K562 (cell line): ENCODE data around the gene RIC8B. TPM values are rescaled to one million over a fixed set of nuclear protein-coding genes. Genes with fewer than 3 reads are reported as not detected.

Source experiments
- BRD4 ChIP-seq: fragments of 200-600 bp; sonication (generic); IDR thresholded peaks from 2 replicates; pipeline ENCODE4 v1.6.1; 2017; ENCODE audit warnings: inconsistent platforms
- EHMT2 ChIP-seq: fragments of 450-650 bp; IDR thresholded peaks from 2 replicates; pipeline ENCODE4 v1.6.1; 2018; ENCODE audit warnings: antibody characterized with exemption
- FOSL1 ChIP-seq: fragments of 200-800 bp; sonication (Bioruptor generic); conservative IDR thresholded peaks from 2 replicates; pipeline ENCODE4 v1.6.1; 2016; ENCODE audit warnings: missing genetic modification characterization, missing compliant biosample characterization
- HEY1 ChIP-seq: fragments of 250-450 bp; sonication (Bioruptor Pico); IDR thresholded peaks from 2 replicates; pipeline ENCODE4 v1.5.0; 2020; ENCODE audit warnings: mild to moderate bottlenecking, moderate library complexity, borderline replicate concordance
- KDM2B ChIP-seq: fragments of 250-450 bp; sonication (Bioruptor Pico); IDR thresholded peaks from 2 replicates; pipeline ENCODE4 v1.8.0; 2021; ENCODE audit warnings: mild to moderate bottlenecking, moderate library complexity
- NONO ChIP-seq, 2 experiments: fragments of 200-400 bp in 1 of 2; fragments of 450-650 bp in 1 of 2; formaldehyde crosslinking in 1 of 2; IDR thresholded peaks; 2 replicates each; pipeline ENCODE4 v1.6.1; 2017; ENCODE audit warnings: low read depth in 2 of 2, mild to moderate bottlenecking in 2 of 2, moderate library complexity in 2 of 2, low read length in 1 of 2
- NUFIP1 ChIP-seq: fragments of 450-650 bp; IDR thresholded peaks from 2 replicates; pipeline ENCODE4 v1.6.1; 2018; ENCODE audit not compliant: partially characterized antibody
- RUNX1 ChIP-seq: sonication (generic); IDR thresholded peaks from 2 replicates; pipeline ENCODE4 v1.6.1; 2016; ENCODE audit warnings: antibody characterized with exemption, low read depth
- SNIP1 ChIP-seq: fragments of 450-650 bp; IDR thresholded peaks from 2 replicates; pipeline ENCODE4 v1.7.1; 2017; ENCODE audit warnings: low read depth, mild to moderate bottlenecking
- YY1 ChIP-seq, 3 experiments: IDR thresholded peaks; 2 replicates each; pipeline ENCODE4 v1.6.1; 2011; ENCODE audit warnings: low read length in 2 of 3, mild to moderate bottlenecking in 2 of 3, moderate library complexity in 2 of 3, borderline replicate concordance in 1 of 3, control low read depth in 1 of 3, low read depth in 1 of 3; ENCODE audit not compliant: insufficient read depth in 3 of 3, insufficient replicate concordance in 2 of 3, control insufficient read depth in 1 of 3, insufficient read length in 1 of 3; ENCODE audit errors: extremely low read depth in 1 of 3
- polyA plus RNA-seq, 8 experiments: library from polyadenylated mRNA; depleted of rRNA in 4 of 8; stranded (reverse) in 5 of 8; unstranded in 3 of 8; fragments of >200 nt; fragmentation: Nextera tagmentation in 2 of 8; fragmentation: Illumina TruSeq in 1 of 8; extraction: Ambion mirVana in 2 of 8; extraction: Trizol in 1 of 8; gene quantifications; 2 replicates each; pipeline versions ENCODE4 v1.2.1 to v1.2.3, GENCODE V29; 2011 to 2014; ENCODE audit warnings: inconsistent platforms in 1 of 8, missing spikeins in 1 of 8
- total RNA-seq, 7 experiments: library from RNA; depleted of rRNA in 6 of 7; stranded (reverse); fragments of >200 nt in 6 of 7; fragmentation: Illumina TruSeq in 2 of 7; extraction: Trizol in 2 of 7; gene quantifications; 2 replicates each; pipeline versions ENCODE4 v1.2.1 to v1.2.3, GENCODE V29; 2011 to 2021; ENCODE audit warnings: low replicate concordance in 1 of 7
- TF ChIP-seq, protein P1 (sequence below): fragments of 250-450 bp; sonication (Bioruptor Pico); IDR thresholded peaks from 2 replicates; pipeline ENCODE4 v1.8.0; 2022; ENCODE audit warnings: moderate library complexity, mild to moderate bottlenecking, inconsistent platforms
- TF ChIP-seq, protein P2 (sequence below): sonication (generic); formaldehyde crosslinking; IDR thresholded peaks from 2 replicates; pipeline ENCODE4 v1.4.0; 2020; ENCODE audit warnings: mild to moderate bottlenecking, missing genetic modification reagents
- TF ChIP-seq, protein P3 (sequence below): fragments of 450-650 bp; conservative IDR thresholded peaks from 2 replicates; pipeline ENCODE4 v1.6.1; 2016; ENCODE audit warnings: missing genetic modification characterization, low read depth, mild to moderate bottlenecking, control low read depth, missing compliant biosample characterization
- TF ChIP-seq, protein P4 (sequence below): fragments of 250-450 bp; sonication (Bioruptor Pico); IDR thresholded peaks from 2 replicates; pipeline ENCODE4 v1.8.0; 2021; ENCODE audit warnings: moderate library complexity, mild to moderate bottlenecking, inconsistent platforms
- TF ChIP-seq, protein P5 (sequence below): sonication (generic); formaldehyde crosslinking; IDR thresholded peaks from 2 replicates; pipeline ENCODE4 v1.8.0; 2022; ENCODE audit warnings: missing genetic modification reagents, mild to moderate bottlenecking, borderline replicate concordance
- TF ChIP-seq, protein P6 (sequence below), 3 experiments: fragments of 200-800 bp in 1 of 3; fragments of 250-450 bp in 1 of 3; fragments of 450-650 bp in 1 of 3; sonication (Bioruptor Pico) in 1 of 3; sonication (Bioruptor generic) in 1 of 3; formaldehyde crosslinking in 1 of 3; IDR thresholded peaks; 2 replicates each; pipeline versions ENCODE4 v1.6.1 to v1.8.0; 2016 to 2022; ENCODE audit warnings: mild to moderate bottlenecking in 2 of 3, missing genetic modification characterization in 2 of 3, missing compliant biosample characterization in 1 of 3, moderate library complexity in 1 of 3

RIC8B gene
- total and polyA plus RNA-seq, 9 of the 15 experiments (the other 6 are each of a cell fraction or from before 2014, with no cell fraction given) = 0.92 to 8.1 (median 4.8) TPM

DNA sequence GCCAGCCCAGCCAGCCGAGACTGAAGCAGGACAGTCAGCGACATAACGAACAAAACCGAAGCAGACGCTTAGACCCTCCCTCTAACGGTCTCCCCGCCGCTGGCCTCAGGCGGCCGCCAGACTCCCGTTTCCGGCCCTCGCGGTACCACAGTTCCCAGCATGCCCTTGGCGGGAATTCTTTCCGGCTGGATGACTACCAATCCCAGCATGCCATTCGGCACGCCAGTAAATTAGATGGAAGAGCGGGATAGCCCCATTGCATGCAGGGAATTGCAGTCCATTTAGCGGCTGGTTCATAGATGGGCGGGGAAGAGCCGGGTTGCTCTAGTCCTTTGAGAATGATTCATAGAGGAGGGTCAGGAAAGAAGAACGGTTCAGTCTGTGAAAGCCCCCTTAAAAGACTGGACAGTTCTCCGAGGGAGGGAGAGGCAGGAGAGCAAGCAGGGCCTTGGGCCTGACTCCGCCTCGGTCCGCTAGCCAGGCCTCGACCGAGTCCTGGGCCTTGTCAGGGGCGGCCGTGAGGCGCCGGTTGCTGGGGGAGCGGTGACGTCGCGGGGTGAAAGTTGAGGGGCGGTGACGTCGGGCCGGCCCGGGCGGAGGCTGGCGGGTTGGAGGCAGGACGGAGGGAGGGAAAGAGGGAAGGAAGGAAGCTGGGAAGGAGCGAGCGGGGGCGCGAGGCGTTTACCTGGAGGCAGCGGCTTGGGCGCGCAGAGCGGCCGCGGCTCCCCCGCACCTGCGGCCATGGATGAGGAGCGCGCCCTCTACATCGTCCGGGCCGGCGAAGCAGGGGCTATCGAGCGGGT lies at the start of gene RIC8B (continued):
- TF ChIP-seq KDM2B (CRISPR knock-in tag) (no peak), BRD4 (no peak; the same call in 1 of the 2 replicates), SNIP1 (no peak), NUFIP1 (no peak), RUNX1 (no peak), HEY1 (CRISPR knock-in tag) (no peak), EHMT2 (no peak), FOSL1 (tag) (peak; percentile 90), YY1 (IDR thresholded peaks at IDR 0.05; ENCODE audit: borderline replicate concordance in 1 of 3, control insufficient read depth in 1 of 3, extremely low read depth in 1 of 3, insufficient read depth in 3 of 3, insufficient read length in 1 of 3, insufficient replicate concordance in 2 of 3, low read depth in 1 of 3, low read length in 2 of 3) (peak in 2 of 3 experiments; percentile 49 to 73), NONO (IDR thresholded peaks at IDR 0.05; ENCODE audit: low read depth in 2 of 2, low read length in 1 of 2) (peak in 1 of 2 experiments; percentile 79; a peak in 2 of 4 replicates)
- TF ChIP-seq, protein P1, sequence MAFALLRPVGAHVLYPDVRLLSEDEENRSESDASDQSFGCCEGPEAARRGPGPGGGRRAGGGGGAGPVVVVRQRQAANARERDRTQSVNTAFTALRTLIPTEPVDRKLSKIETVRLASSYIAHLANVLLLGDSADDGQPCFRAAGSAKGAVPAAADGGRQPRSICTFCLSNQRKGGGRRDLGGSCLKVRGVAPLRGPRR (CRISPR knock-in tag) = no peak
- TF ChIP-seq, protein P2, sequence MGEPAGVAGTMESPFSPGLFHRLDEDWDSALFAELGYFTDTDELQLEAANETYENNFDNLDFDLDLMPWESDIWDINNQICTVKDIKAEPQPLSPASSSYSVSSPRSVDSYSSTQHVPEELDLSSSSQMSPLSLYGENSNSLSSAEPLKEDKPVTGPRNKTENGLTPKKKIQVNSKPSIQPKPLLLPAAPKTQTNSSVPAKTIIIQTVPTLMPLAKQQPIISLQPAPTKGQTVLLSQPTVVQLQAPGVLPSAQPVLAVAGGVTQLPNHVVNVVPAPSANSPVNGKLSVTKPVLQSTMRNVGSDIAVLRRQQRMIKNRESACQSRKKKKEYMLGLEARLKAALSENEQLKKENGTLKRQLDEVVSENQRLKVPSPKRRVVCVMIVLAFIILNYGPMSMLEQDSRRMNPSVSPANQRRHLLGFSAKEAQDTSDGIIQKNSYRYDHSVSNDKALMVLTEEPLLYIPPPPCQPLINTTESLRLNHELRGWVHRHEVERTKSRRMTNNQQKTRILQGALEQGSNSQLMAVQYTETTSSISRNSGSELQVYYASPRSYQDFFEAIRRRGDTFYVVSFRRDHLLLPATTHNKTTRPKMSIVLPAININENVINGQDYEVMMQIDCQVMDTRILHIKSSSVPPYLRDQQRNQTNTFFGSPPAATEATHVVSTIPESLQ (CRISPR knock-in tag) = no peak
- TF ChIP-seq, protein P3, sequence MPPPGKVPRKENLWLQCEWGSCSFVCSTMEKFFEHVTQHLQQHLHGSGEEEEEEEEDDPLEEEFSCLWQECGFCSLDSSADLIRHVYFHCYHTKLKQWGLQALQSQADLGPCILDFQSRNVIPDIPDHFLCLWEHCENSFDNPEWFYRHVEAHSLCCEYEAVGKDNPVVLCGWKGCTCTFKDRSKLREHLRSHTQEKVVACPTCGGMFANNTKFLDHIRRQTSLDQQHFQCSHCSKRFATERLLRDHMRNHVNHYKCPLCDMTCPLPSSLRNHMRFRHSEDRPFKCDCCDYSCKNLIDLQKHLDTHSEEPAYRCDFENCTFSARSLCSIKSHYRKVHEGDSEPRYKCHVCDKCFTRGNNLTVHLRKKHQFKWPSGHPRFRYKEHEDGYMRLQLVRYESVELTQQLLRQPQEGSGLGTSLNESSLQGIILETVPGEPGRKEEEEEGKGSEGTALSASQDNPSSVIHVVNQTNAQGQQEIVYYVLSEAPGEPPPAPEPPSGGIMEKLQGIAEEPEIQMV (tag) = peak; percentile 99
- TF ChIP-seq, protein P4, sequence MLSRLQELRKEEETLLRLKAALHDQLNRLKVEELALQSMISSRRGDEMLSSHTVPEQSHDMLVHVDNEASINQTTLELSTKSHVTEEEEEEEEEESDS (CRISPR knock-in tag) = no peak
- TF ChIP-seq, protein P5, sequence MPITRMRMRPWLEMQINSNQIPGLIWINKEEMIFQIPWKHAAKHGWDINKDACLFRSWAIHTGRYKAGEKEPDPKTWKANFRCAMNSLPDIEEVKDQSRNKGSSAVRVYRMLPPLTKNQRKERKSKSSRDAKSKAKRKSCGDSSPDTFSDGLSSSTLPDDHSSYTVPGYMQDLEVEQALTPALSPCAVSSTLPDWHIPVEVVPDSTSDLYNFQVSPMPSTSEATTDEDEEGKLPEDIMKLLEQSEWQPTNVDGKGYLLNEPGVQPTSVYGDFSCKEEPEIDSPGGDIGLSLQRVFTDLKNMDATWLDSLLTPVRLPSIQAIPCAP (CRISPR knock-in tag) = no peak
- TF ChIP-seq, protein P6, sequence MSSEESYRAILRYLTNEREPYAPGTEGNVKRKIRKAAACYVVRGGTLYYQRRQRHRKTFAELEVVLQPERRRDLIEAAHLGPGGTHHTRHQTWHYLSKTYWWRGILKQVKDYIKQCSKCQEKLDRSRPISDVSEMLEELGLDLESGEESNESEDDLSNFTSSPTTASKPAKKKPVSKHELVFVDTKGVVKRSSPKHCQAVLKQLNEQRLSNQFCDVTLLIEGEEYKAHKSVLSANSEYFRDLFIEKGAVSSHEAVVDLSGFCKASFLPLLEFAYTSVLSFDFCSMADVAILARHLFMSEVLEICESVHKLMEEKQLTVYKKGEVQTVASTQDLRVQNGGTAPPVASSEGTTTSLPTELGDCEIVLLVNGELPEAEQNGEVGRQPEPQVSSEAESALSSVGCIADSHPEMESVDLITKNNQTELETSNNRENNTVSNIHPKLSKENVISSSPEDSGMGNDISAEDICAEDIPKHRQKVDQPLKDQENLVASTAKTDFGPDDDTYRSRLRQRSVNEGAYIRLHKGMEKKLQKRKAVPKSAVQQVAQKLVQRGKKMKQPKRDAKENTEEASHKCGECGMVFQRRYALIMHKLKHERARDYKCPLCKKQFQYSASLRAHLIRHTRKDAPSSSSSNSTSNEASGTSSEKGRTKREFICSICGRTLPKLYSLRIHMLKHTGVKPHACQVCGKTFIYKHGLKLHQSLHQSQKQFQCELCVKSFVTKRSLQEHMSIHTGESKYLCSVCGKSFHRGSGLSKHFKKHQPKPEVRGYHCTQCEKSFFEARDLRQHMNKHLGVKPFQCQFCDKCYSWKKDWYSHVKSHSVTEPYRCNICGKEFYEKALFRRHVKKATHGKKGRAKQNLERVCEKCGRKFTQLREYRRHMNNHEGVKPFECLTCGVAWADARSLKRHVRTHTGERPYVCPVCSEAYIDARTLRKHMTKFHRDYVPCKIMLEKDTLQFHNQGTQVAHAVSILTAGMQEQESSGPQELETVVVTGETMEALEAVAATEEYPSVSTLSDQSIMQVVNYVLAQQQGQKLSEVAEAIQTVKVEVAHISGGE (CRISPR knock-in tag; IDR thresholded peaks at IDR 0.05) = peak in 1 of 3 experiments; percentile 77; a peak in 2 of 6 replicates
